ENCODE data around the gene MYOD1.

The MYOD1 gene

DNA sequence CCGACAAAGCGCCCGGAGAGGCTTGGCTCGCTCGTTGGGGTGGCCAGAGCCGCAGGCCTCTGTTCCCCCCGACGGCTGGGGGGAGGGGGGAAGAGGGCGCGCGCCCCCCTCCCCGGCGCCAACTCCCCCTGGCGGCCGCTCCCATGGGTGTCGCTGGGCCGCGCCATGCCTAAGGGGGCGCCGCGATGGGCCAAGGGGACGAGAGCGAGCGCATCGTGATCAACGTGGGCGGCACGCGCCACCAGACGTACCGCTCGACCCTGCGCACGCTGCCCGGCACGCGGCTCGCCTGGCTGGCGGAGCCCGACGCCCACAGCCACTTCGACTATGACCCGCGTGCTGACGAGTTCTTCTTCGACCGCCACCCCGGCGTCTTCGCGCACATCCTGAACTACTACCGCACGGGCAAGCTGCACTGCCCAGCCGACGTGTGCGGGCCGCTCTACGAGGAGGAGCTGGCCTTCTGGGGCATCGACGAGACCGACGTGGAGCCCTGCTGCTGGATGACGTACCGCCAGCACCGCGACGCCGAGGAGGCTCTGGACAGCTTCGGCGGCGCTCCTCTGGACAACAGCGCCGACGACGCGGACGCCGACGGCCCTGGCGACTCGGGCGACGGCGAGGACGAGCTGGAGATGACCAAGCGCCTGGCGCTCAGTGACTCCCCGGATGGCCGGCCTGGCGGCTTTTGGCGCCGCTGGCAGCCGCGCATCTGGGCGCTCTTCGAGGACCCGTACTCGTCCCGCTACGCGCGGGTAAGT is 16.6 kb downstream of the MYOD1 start:
- no peak for DNase-seq

DNA sequence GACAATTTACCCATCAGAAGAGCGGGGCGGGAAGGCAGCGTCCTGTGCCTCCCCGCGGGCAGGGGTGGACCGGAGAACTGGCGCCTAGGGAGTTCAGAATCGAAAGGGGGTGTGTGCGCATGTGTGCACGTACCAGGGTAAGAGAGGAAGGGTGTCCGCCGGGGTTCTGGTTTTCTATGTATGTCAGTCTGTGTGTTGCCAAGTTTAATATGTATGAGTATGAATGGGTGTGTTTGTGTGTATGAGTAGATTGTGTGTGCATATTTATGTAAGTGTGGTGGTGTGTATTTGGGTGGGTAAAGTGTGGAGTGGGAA is 17.2 kb downstream of the MYOD1 start:
- DNase-seq: no peak

DNA sequence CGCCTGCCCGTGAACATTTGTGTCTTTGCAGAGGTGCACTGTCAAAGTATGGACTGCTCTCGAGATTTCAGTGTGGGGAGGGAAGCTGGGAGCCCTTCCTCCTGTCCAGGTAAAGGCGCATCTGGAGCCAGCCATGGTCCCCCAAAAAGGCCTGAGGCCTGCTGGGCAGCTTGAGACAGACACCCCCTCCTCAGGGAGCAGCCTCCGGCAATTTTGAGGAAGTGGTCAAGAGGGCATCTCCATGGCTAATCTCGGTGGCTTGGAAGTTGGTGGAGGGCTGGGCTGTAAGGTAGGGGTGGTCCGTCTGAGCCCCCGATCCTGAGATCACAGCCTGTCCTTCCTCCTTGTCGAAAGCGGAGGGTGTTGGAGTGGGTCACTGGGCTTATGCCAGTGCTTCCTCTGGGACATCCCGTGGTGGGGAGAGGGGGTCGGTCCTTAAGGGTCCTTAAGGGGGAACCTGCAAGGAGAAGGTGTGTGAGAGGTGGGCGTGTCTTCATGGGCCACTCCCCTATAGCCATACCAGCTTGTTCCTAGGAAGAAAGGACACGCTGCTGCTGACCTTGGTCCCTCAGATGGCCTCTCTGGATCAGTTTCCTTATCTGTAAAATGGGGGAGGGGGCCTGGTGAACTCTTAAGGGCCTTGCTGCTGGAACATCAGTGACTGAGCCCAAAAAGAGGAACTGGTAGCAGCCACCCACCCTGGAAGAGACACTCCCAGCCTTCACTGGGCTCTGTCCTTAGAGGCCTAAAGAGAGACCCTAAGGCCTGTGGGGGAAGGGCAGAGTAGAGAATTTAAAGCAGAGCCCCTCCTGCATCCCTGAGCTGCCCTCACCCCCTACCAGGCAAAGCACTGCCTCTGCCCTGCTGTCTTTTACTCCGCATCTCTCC is 17.8 kb downstream of the MYOD1 start:
- DNase-seq: no peak

DNA sequence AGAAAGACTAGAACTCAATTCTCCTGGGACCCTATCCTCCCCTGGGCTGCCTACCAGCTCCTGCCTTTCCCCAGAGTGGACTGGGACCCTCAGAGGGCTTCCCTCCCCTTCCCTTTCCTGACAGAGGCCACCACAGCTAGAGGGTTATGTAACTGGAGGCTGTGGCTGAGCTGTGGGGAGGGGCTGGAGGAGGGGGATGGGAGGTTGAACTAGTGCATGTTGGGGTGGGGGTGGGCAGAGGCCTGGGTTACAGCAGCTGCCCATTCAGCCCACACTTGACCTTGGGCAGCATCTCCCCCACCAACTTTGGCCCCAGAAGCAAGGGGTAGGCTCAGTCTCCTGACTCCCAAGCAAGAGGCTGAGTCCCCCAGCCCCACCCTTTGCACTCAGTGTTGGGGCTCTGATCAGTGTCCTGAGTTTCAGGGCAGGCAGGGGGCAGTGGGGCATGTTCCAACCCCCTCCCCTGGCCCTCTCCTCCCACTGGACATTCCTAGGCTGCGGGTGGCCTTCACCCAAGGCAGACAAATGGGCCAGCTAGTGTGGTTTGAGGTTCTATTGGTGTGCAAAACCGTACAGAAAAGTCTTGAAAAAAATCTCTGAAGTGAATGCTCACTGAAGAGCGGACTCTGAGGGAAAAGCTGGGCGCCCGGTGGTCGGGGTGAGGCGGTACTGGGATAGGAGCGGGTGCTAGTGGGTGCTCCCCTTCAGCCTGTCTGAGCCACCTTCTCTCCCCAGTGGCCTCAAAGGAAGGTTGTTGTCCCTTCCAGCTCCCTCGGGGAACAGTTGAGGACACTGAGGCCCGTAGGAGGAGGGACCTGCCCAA is 19.0 kb downstream of the MYOD1 start:
- no peak for DNase-seq

DNA sequence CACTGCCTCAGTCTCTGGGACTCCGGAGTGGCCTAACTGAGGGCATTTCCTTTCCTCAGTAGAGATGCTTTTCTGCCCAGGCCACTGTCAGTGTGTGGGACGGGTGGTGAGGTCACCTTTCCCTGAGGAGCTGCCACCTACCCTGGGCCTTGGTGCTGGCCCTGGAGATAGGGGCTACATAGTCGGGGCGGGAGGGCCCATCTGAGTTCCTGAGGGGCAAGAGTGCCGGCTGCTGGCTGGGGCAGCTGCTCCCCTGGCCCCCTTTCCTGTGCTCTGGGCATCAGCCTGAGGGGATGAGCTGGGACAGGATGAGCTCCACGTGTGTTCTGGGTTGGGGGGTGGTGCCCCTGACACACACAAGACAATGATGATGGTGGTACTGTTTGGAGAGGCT is 20.6 kb downstream of the MYOD1 start:
- DNase-seq: no peak

DNA sequence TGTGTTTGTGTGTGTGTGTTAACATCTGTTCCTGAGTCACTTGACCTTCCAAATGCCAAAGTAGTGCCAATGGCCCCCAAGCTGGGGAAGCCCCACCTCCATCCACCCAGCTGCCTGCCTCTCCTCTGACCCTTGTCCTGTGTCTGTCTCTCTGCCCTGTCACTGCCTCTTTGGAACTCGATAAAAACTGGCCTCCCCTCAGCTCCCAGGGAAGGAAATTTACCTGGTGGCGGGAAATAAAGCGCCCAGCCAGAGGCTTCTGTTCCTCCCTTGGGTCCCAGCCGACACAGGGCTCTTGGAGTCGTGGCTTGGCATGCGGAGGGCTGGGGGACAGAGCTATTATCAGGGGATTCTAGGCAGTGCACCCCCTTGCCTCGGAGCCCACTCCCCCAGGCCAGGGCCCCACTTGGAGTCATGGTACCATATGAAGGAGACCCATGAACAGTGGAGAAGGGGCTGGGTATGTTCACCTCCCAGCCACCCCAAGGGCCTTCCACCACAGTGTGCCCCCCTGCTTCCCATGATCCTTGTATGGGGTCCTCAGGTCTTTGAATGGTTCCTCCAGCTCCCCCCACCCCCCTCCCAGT is 21.4 kb downstream of the MYOD1 start:
- no peak for DNase-seq

DNA sequence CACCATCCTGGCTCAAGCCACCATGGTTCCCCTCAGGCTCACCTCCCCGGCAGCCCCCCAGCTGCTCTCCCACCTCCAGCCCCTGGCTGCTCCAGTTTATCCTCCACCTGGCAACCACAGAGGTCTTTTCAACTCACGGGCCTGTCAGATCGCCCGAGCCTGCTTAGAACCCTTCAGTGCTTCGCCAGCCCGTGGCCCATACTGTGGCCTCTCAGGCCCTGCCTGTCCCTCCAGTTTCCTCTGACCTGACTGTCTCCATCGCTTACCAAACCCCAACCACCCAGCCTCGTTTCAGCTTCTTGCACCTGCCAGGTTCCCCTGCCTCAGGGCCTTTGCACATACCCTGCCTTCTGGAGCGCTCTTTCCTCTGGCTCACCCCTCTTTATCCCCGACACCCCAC is 22.1 kb downstream of the MYOD1 start:
- no peak for DNase-seq

DNA sequence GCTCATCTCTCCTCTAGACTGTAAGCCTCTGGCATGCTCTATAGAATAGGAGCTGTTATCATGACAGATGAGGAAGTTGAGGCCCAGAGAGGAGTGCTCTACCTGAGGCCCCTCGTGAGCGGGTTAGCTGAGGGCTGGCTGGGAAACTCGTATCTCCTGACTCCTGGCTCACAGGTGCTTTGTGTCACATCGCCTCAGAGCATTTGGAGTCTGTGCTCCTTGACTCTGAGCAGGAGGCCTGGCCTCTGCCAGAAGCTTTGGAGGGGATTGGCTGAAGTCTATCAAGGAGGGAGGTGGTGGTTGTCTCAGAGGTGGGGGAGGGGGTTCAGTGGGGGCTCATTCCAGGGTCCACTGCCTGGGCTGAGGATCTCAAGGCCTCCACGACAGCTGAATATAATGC is 22.6 kb downstream of the MYOD1 start:
- no peak for DNase-seq

DNA sequence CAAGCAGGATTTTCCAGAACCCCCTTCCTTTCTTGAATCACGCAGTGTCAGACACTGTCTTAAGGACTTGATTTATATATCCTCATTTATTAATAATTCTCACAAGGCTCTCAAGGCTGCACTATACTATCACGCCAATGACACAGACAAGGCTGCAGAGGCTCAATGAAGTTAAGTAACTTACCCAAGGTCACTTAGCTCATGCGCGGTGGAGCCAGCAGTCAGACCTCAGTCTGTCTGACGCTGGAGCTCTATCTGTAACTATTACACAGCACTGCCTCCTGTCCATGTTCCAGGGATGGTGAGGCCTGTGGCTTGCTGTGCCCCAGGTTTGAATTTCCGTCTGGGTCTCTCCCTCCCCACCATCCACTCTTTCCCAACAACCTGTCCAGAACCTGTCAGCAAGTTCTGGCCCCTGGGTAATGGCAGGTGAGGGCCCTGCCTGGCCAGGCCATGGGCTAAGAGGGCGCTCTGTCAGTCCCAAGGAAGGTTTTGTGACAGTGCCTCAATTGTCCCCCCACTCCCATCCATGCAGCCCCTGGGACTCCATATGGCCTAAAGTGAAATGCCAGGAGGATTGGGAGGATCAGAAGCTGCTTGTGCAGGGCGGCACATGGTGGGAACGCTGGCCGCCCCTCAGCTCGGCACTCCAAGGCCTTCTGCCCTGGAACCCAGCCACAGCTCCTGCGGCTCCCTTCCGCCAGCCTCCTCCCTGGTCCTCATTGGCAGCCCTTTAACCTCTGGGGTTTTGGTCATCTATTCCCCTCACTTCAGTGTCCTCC is 23.8 kb downstream of the MYOD1 start:
- no peak for DNase-seq

DNA sequence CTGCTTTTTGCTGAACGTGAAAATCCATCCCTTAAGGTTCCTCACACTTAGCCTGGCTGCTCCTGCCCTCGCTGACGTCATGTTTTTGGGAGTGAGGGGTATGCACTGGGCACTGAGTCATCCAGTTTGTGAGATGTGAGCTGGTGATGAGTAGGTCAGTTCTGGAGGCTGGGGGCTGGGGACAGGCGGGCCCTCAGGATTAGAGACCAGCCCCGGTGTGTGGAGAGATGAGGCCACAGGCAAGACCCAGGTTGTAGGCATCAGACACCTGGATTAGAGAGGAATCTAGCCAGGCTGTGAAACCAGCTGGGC is 24.4 kb downstream of the MYOD1 start:
- DNase-seq: no peak

DNA sequence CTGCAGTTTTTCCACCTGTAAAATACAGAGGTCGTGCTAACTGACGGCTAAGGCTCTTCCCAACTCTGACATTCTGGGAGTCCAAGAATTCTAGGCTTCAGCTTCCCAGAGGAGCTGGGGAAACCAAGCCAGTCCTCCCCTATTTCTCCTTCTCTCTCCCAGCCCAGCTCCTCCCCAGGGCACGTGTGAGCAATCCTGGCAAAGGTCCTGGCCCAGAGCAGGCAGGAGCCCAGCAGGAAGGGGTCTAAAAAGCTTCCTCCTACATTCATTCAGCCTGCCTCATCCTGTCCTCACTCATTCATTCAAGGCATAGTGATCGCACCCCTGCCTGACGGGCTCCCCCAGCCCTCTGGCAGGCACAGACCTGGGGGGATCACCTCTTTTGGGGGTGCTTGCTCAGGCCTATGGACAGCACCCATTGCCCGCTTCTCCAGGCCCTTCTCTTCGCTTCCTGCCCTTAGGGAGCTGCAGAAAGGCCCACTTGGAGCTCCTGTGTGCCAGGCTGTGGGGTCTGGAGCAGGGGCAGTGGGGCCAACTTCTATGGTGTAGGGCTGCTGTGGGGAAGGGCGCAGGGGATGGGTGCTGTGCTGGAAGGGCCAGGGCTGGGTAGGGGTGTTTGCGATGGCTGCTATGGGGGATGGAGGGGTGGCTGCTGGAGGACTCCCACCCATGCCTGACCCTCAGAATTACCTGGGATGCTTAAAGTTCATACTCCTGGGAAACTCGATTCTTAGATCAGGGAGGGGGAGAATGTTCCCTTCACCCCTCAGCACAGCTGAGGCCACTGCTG is 25.0 kb downstream of the MYOD1 start:
- DNase-seq: no peak

DNA sequence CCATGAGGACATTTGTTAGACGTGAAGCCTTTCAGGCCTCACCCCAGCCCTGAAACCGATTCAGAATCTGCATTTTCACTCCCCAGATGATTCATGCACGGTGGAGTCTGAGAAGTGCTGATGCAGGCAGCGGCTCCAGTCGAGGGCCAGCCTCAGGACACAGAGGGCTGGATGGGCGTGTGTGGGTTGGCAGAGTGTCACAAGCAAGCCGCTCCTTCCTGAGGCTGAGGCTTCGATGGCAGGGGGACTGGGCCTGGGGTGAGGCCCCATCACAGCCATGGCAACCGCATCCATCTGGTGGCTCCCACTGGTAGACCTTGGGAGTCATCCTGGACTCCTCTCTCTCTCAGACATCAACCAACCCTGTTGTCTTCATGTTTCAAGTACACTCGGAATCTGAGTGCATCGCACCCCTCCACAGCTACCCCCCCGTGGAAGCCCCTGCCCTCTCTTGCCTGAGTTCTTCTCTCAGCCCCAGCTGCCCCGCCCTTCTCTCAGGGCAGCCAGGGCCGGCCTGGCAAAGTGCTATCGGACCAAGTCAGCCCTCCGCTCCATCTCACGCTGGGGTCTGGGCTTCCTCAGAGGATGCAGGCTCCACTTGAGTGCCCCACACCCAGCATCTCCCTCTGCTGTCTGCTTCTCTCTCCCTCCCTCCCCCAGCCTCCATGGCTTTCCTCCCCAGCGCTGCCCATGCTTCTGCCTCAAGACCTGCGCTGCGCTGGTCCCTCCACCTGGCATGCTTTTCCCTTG is 25.8 kb downstream of the MYOD1 start:
- DNase-seq: no peak

DNA sequence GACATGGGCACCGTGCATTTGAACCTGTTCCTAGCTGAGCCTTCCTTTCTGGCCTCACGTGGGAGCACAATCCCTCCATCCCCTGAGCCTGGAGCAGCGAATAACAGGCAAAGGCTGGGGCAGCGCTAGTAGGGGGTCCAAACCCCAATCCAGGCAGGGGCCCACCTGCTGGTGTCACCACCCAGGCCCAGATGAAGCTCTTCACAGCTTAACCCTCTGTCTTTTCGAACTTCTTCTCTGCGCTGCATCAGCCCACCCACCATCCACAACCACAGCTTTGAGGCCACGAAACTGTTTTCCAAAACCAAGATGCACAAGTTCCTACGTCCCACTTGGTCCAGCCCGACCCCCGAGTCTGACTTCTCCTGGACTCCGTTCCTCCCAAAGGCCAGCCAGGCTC is 26.7 kb downstream of the MYOD1 start:
- DNase-seq: no peak

DNA sequence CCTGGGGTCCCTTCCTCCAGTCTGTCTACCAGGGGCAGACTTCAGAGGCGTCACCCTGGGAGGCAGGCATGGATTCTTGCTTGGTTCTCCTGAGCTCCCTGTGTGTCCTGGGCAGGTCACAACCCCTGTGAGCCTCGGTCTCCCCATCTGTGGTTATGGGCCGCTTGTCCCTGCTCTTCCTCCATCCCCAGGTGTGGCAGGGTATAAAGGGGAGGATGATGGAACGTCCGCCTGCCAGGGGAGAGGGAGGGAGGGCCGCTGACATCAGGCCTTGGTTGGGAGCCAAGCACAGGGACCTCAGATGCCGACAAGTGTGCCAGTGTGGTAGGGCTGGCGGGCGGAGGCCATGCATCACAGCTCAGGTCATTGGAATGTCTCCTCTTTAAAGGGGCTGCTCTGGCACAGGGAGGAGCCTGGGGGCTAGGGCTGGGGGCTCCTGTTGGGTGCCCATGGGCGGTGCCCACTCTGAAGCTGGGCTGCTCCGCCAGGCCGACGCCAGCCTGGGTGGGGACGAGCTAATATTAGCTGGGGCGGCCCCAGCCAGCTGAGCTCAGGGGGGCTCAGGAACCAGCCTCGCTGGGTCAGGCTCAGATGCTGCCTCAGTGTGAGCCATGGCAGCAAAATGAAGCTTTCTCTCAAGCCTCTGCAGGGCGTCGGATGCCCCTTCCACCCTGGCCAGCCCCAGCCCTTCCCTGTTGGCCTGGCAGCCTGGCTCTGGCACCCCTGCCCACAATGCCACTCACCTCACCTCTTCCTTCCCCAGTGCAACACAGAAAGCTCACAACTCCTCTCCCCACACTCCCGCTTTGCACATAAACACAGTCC is 28.0 kb downstream of the MYOD1 start:
- no peak for DNase-seq

DNA sequence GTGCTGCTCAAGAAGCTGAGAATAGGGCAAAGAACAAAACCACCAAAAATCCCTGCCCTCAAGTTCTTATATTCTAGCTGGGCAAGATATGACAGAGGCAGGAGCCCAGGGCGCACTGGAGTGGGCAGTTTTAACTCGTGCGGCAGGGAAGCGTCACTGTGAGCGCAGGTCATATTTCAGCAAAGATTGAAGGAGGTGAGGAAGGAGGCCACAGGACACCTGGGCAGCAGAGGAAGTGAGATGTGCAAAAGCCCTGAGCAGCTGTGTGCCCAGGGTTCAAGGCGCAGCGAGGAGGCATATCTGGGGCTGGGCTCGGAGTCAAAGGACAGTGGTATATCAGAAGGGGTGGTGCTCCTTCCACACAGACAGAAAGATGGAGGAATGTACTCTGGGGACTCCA is 28.7 kb downstream of the MYOD1 start:
- DNase-seq: no peak

DNA sequence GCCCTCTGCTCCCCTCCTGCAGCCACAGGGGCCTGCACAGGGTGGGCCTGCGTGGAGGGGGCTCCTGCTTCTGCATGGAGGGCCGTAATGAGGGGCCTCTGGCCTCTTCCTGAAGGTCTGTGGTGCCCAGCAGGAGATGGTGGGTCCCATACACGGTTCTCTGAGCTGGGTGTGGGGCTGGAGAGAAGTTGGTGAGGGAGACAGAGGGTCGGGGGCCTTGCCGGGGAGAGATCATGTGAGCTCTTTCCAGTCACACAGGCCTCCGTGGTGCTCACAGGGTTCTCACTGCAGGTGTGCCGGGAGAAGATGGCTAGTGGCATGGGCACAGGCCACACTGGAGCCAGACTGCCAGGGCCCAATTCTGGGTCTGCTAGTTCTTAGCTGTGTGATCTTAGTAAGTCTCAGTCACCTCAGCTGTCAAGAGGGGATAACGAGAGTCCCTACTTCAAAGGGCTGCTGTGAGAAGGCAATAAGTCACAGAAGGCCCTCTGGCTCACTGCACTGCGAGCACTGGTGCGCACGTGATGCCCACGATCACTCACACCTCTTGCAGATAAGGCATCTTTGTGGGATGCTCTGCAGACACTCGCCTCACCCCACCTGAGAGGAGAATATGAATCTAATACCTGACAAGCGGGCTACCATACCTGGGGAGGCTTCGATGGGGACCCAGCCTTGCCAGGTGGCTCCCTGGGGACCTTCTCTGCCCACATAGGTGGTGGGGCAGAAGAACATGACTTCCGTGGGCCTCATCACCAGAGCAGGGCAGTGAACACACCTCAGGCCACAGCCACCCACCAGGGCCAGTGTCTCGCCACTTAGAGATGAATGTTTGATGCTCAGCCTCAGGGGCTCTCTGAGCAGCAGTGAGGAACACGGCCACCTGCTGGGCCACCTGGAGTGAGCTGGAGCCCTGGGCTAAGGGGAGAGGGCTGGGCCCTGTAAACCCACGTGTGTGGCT is 29.7 kb downstream of the MYOD1 start:
- DNase-seq: no peak

DNA sequence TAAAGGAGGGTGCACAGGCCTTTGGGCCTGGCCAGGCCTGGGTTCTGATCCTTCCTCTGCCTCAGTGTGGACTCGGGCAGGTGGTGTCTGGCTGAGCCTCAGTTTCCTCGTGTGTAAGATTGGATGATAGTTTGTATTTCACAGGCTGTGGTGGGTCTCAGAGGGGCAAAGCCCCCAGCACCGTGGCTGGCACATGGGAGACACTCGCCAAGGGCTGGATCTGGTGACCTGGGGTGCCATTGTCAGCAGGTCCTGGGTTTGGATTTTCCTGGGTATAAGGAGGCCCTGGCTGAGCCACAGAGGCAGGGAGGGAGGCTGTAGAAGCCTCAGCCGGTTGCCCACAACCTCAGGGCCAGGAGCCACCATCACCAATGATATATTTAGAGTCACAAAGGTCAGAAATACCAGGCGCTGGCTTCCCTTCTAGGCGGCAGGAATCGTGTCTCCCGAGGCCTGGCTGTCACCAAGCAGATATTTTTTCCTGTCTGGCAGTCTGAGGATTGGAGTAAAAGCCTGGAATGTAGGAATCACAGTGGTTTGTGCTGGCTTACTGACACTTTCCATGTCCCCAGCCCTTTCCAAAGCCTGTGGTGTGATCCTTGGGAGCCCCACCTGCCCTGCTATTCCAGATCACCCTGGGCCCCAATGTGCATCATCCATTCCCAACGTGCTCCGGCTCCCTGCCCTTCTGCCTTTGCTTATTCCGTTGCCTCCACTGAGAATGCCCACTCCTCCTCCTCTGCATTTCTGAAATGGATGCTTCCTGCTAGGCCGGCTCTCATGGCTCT is 30.8 kb downstream of the MYOD1 start:
- no peak for DNase-seq

DNA sequence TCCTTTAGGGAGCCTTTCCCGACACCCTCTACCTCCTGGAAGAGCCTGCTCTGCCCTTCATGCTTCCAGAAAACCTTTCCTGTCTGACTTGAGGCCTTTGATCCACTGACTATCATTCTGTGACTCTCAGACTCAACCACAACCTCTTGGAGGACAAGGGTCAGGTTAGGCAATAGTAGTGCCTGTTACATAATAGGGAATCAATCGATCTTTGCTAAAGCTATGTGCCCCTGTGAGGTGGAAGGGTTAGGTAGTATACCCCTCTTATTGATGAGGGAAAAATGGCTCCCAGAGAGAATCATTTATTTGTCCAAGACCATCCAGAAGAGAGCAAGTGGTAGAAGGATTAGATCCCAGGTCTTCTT is 31.4 kb downstream of the MYOD1 start:
- no peak for DNase-seq
